GM19463 (cell line): ENCODE results near the gene ENTREP1.

Experiments used
- ATAC-seq: cut with Tn5 transposase; IDR thresholded peaks from one replicate; pipeline ENCODE4 v1.9.1; 2021; ENCODE audit warnings: mild to moderate bottlenecking, moderate library complexity; ENCODE audit not compliant: unreplicated experiment

The ENTREP1 gene

DNA sequence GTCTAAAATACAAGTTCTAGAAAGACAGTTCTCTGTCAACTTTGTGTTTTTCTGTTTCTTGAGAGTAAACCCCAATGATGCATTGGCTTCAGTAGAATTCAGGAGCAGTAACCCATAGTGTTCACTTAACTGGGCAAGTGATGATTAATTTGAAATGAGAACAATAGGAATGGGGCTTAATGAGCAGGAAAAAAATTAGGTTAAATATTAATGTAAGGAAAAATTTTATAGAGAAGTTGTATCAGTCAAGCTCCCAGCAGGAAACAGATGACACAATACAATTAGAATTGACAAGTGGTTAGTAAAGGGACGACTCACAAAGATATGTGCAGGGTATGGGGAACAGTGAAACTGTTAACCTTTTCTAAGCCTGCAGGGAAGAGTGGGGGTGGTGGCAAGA lies 38.2 kb downstream of the ENTREP1 start:
- no peak for ATAC-seq

- no peak for ATAC-seq
Measured at GRCh38 chr9:69364510-69365150, 39.6 kb downstream of the ENTREP1 start.

DNA sequence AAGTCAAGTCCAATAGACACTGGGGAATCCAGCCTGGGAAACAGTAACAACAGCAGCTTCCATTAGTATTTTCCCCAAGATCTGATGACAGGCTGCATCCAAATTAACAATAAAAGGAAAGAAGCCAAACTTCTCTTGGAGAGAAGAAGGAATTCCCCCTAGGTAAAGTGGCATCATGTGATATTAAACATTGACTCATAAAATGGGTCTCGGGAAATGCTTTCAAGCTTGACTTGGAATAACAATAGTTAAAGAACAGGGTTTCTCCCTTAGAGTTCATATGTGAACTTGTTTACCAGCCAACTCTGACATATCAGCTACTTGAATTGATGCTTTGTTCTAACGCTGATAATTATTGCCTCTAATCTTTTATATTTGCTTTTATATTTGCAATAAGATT lies 45.4 kb downstream of the ENTREP1 start:
- no peak for ATAC-seq

- no peak for ATAC-seq
Measured at GRCh38 chr9:69371001-69371400, 46.0 kb downstream of the ENTREP1 start.

DNA sequence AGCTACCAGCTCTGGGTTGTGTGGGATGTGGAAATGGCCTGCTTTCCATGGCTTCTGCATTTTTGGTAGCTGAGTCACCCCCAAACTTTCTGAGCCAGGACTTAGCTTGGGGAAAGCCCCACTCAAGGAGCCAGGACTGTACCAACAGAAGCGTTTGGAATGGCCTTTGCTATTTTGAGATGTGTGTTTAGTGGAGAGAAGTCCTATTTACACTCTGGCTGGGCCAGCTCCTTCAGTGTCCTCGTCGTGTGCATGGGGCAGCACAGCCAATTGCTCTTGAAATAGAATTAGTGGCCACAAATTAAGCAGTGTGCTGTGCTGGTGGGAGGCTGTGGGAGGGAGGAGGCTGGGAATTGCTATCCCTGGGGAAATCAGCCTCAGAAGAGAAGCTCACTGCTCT lies 51.6 kb downstream of the ENTREP1 start:
- no peak for ATAC-seq

DNA sequence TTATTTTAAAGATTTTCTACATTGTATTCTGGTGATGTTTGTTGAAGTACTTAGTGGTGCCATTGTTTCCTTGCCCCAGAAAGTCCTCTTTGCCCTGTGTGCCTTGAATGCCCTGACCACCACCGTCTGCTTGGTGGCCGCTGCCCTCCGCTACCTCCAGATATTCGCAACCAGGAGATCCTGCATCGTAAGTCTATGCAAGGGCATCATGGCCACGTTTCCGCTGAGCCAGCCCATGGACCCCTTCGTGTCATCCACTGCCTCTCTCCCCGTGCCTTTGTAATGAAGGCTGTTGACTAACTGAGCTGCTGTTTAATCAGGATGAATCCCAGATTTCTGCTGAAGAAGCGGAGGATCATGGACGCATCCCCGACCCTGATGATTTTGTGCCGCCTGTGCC lies 52.3 kb downstream of the ENTREP1 start:
- ATAC-seq = no peak

GRCh38 chr9:69377981-69378380 lies 53.0 kb downstream of the ENTREP1 start:
- no peak for ATAC-seq

- no peak for ATAC-seq
Measured at GRCh38 chr9:69379270-69379982, 54.4 kb downstream of the ENTREP1 start.

GRCh38 chr9:69380301-69380700 lies 55.3 kb downstream of the ENTREP1 start:
- ATAC-seq = no peak

GRCh38 chr9:69380811-69381210 lies 55.8 kb downstream of the ENTREP1 start:
- ATAC-seq = no peak

GRCh38 chr9:69382135-69382534 lies 57.1 kb downstream of the ENTREP1 start:
- ATAC-seq = no peak

GRCh38 chr9:69385581-69386033 lies 60.6 kb downstream of the ENTREP1 start:
- no peak for ATAC-seq

DNA sequence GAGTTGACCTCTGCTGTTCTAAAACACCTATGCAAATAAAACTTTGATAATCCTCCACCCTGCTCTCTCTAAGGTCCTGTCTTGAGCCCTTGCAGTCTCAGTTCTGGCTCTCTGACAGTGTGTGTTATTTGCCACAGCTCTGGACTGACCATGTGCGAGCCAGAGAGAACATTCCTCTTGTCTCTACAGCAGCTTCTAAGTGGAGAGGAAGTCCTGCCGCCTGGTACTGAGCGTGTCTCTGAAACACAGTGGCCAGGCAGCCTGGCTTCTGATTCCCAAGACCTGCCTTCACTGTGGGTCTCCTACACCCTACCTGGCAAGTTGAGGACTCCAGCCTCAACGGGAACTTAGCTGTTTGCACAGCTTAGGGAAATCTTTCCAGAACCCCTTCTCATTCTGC lies 61.6 kb downstream of the ENTREP1 start:
- no peak for ATAC-seq

DNA sequence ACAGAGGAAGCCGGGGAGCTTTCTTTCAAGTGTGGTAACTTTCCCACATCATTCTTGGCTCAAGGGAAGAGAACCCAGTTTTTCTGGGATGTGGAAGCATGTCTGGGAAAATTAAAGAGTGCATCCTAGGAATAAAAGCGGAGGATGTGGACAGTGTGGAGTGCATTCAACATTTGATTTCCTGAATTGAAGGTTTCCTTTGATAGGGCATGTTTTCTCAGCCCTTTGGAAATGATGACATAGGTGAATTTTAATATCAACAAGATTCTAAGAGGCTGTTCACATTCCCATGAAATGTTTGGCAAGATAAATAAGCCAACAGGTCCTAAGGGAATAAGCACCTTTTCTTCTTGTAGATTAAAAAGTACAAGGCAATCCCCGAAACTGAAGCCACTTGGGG lies 63.6 kb downstream of the ENTREP1 start:
- no peak for ATAC-seq

DNA sequence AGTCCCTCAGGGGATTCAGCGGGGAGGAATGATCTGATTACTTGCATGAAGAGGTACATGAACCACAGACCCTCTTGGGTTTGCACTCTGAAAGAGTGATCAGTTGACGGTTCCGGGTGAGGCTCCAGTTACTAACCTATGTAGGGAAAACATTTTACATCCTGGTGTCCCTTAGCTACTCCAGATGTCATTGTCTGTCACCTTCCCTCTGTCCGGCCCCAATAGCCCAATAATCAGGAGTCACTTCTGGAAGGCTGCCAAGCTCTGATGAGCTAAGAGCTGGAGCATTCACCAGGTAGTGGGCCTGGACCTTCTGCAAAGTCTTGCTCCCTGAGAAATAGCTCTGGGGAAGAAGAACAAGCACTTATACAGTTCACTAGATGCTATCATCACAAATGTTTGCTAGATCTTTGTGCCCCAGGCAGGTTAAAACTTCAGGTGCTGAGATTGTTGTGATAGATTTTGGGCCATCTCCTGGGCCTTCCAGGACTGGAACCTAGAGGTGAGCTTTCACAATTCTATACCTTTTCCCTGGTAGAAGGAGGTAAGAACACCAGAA lies 64.5 kb downstream of the ENTREP1 start:
- ATAC-seq = no peak

DNA sequence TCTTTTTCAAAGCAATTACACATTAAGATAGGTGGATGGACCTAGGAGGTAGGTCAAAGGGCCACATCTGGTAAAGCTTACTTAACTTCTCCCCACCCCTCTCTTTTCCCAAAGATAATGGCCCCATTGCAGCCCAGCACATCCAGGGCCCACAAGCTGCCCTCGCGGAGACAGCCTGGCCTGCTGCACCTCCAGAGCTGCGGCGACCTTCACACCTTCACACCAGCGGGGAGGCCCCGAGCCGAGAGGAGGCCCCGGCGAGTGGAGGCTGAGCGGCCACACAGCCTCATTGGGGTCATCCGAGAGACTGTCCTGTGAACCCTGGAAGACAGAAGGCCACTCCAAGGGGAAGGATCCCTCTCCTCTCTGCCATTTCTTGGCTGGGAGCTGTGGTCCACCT lies 66.5 kb downstream of the ENTREP1 start:
- ATAC-seq = no peak

- ATAC-seq = no peak
Measured at GRCh38 chr9:69391946-69392345, 66.9 kb downstream of the ENTREP1 start.

DNA sequence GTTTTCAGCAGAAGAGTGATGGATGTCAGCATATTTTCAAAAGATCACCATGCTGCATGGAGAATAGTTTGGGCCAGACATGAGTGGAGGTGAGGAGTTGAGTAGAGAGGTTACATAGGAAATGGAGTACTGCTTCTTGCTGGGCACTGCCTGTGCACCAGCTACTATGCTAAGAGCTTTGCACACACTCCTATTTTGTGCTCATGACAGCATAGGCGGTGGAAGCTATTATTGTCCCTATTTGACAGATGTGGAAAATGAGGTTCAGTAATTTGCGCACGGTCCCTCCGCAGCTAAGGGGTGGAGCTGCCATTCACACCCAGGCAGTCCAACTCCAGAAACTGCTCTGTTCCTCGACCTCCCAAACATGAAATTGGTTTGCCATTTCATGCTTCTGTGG lies 67.8 kb downstream of the ENTREP1 start:
- ATAC-seq = no peak

DNA sequence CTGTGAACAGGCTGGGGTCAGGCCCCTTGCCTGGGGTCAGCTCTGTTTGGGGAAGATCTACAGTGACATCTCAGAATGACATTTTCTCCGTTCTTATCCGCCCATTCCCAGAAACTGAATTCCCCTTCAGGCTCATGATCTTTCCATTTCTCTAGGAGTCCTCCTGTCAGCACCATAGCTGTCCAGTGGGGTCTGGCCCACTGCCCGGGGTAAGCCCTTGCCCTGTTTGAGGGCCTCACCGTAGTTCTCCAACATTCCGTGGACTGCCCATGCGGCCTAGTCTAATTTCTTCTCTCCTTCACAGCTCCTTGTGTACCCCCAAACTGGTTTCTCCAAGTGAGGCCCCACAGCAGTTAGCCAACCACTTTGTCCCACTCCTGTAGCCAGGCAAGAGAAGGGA lies 68.4 kb downstream of the ENTREP1 start:
- ATAC-seq = no peak

DNA sequence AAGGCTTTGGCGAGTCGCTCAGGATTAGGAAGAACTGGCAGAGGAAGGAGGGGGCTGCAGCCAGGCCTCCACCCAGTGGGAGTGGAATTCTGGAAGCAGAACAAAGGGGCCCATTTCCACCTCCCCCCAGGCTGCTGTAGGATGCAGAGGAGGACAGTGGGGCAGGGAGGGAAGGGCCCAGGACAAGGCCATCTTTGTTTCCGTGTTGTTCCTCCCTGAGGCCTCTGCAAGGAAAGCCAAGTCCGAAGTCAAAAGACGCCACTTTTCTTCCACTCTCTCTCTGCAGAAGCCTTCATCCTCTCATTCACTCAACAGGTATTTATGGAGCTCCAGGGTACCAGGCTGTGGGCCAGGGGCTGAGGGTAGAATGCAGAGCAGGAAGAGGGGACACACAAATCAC lies 70.7 kb downstream of the ENTREP1 start:
- no peak for ATAC-seq

DNA sequence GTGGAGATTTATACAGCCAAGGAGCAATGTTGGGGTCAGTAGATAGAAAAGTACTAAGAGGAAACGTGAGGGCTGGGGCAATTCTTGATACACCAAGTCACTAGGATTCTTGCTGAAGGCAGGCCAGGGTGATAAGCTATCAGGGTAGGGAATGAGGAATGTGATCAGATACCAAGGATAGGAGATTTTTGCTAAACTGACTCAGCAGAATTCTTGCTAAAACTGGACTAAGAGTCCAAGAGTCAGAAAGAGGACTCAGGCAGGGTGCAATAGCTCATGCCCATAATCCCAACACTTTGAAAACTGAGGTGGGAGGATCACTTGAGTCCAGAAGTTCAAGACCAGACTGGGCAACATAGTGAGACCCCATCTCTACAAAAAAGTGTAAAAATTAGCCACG lies 71.7 kb downstream of the ENTREP1 start:
- ATAC-seq = no peak
